ENCODE results near the gene HSPA6.
"Not testable (repeated sequence)": the region's sequence is repeated elsewhere in the genome, so short reads cannot be mapped to it uniquely, and the experiment has no call there.

HSPA6 gene

GRCh38 chr1:161502641-161503393, 21.5 kb upstream of the HSPA6 start:
- in situ Hi-C loops (cut with MboI; ENCODE audit: low sequenced_read_pairs) = no loop called here

- in situ Hi-C loops (cut with MboI; ENCODE audit: low sequenced_read_pairs) = no loop called here
Measured at GRCh38 chr1:161503394-161503748, 21.0 kb upstream of the HSPA6 start.

GRCh38 chr1:161505686-161506085, 18.7 kb upstream of the HSPA6 start:
- in situ Hi-C loops (cut with MboI; ENCODE audit: low sequenced_read_pairs) = no loop called here

GRCh38 chr1:161506336-161507223, 17.8 kb upstream of the HSPA6 start:
- in situ Hi-C loops (cut with MboI; ENCODE audit: low sequenced_read_pairs) = no loop called here

- in situ Hi-C loops (cut with MboI; ENCODE audit: low sequenced_read_pairs) = no loop called here
Measured at GRCh38 chr1:161510477-161510876, 13.9 kb upstream of the HSPA6 start.

GRCh38 chr1:161511018-161511755, 13.2 kb upstream of the HSPA6 start:
- in situ Hi-C loops (cut with MboI; ENCODE audit: low sequenced_read_pairs) = no loop called here

- in situ Hi-C loops (cut with MboI; ENCODE audit: low sequenced_read_pairs) = no loop called here
Measured at GRCh38 chr1:161511756-161512060, 12.6 kb upstream of the HSPA6 start.

- in situ Hi-C loops (cut with MboI; ENCODE audit: low sequenced_read_pairs) = not testable (repeated sequence)
Measured at GRCh38 chr1:161512636-161513447, 11.5 kb upstream of the HSPA6 start.

- in situ Hi-C loops (cut with MboI; ENCODE audit: low sequenced_read_pairs) = not testable (repeated sequence)
Measured at GRCh38 chr1:161513448-161513780, 10.9 kb upstream of the HSPA6 start.

GRCh38 chr1:161513953-161514352, 10.4 kb upstream of the HSPA6 start:
- in situ Hi-C loops (cut with MboI; ENCODE audit: low sequenced_read_pairs) = not testable (repeated sequence)

GRCh38 chr1:161523041-161523816, 1.1 kb upstream of the HSPA6 start:
- in situ Hi-C loops (cut with MboI; ENCODE audit: low sequenced_read_pairs) = not testable (repeated sequence)

- in situ Hi-C loops (cut with MboI; ENCODE audit: low sequenced_read_pairs) = not testable (repeated sequence)
Measured at GRCh38 chr1:161524742-161525291, 477 bp downstream of the HSPA6 start.

GRCh38 chr1:161525321-161525720, 981 bp downstream of the HSPA6 start:
- in situ Hi-C loops (cut with MboI; ENCODE audit: low sequenced_read_pairs) = not testable (repeated sequence)

GRCh38 chr1:161525918-161526317, 1.6 kb downstream of the HSPA6 start:
- in situ Hi-C loops (cut with MboI; ENCODE audit: low sequenced_read_pairs) = not testable (repeated sequence)

GRCh38 chr1:161528550-161528949, 4.2 kb downstream of the HSPA6 start:
- in situ Hi-C loops (cut with MboI; ENCODE audit: low sequenced_read_pairs) = not testable (repeated sequence)

- in situ Hi-C loops (cut with MboI; ENCODE audit: low sequenced_read_pairs) = not testable (repeated sequence)
Measured at GRCh38 chr1:161529463-161530104, 5.2 kb downstream of the HSPA6 start.

- in situ Hi-C loops (cut with MboI; ENCODE audit: low sequenced_read_pairs) = not testable (repeated sequence)
Measured at GRCh38 chr1:161530158-161530557, 5.8 kb downstream of the HSPA6 start.

GRCh38 chr1:161530671-161531641, 6.6 kb downstream of the HSPA6 start:
- in situ Hi-C loops (cut with MboI; ENCODE audit: low sequenced_read_pairs) = not testable (repeated sequence)

Measured in HL-60/S4 treated with retinoic acid at 250 ng/mL for 4 days and 3 days (cell line).